Prostate gland (tissue), 2 donors: ENCODE results near the gene TKFC. TPM values are rescaled to one million over a fixed set of nuclear protein-coding genes. Genes with fewer than 3 reads are reported as not detected.

Experiments
- DNase-seq: peaks from one replicate; pipeline ENCODE4 v3.0.0-alpha.2; 2019; ENCODE audit warnings: low spot score
- H3K27ac ChIP-seq, 2 donors: fragments of 200-600 bp; sonication (generic); 2 replicates each; pipeline ENCODE4 v1.5.1; 2017 to 2019
- H3K27me3 ChIP-seq: fragments of 200-600 bp; sonication (generic); replicated peaks from 2 replicates; pipeline ENCODE4 v1.5.1; 2019; ENCODE audit not compliant: insufficient read depth
- H3K36me3 ChIP-seq, 2 donors: fragments of 200-600 bp; sonication (generic); 1 replicate in 1 of 2; 2 replicates in 1 of 2; pipeline versions ENCODE4 v1.5.1 to v1.8.1; 2017 to 2019
- H3K4me1 ChIP-seq: fragments of 200-600 bp; sonication (generic); replicated peaks from 2 replicates; pipeline ENCODE4 v1.5.1; 2019
- H3K4me3 ChIP-seq, 2 donors: fragments of 200-600 bp; sonication (generic); 2 replicates each; pipeline ENCODE4 v1.5.1; 2017 to 2019
- H3K9me3 ChIP-seq: fragments of 200-600 bp; sonication (generic); 2 replicates; pipeline ENCODE4 v1.5.1; 2017
- POLR2A ChIP-seq: fragments of 450-650 bp; IDR thresholded peaks from one replicate; pipeline ENCODE4 v1.6.1; 2016; ENCODE audit warnings: antibody characterized with exemption, mild to moderate bottlenecking
- POLR2AphosphoS5 ChIP-seq: sonication (generic); formaldehyde crosslinking; IDR thresholded peaks from one replicate; pipeline ENCODE4 v1.6.1; 2017; ENCODE audit warnings: antibody characterized with exemption
- WGBS: methylation state at CpG from one replicate; pipeline ENCODE4 v1.1.5; 2018; 5-methylcytosine and 5-hydroxymethylcytosine counted together
- intact Hi-C: fragments of 100-400 bp; cut with DNase I; formaldehyde crosslinking; loops from one replicate; pipeline ENCODE4 v1.14.2; 2022
- total RNA-seq, 2 donors: library from RNA; depleted of rRNA; stranded (reverse); fragments of >200 nt; gene quantifications; one replicate each; pipeline ENCODE4 v1.1.0, GENCODE V29; 2016
- TF ChIP-seq, protein P1 (sequence below), 4 experiments: fragments of 200-600 bp in 2 of 4; fragments of 450-650 bp in 2 of 4; sonication (generic) in 2 of 4; IDR thresholded peaks; 1 replicate in 3 of 4; 2 replicates in 1 of 4; pipeline ENCODE4 v1.5.1; 2016 to 2019; ENCODE audit warnings: antibody characterized with exemption in 4 of 4, mild to moderate bottlenecking in 2 of 4, moderate library complexity in 2 of 4

The TKFC gene
- total RNA-seq, 2 donors from 2014 or later, result 52.8 to 79.3 TPM

DNA sequence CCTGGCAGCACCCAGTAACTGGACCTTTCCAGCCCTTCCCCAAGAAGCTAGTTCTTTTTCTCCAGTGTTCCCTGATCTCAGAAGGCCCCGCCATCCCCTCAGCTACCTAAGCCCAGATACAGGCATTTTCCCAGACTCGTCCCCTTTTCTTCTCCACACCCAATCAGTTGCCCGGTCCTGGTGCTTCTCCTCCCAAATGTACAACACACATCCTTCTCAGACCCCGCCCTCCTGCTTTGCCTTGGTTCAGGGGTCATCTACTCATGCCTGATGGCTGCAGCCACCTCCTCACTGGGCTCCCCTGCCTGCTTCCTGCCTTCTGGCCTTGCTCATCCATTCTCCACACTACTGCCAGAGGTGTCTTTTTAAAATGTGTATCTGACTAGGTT, 6.5 kb downstream of the TKFC start:
- intact Hi-C loops, result loop anchor here (10.0 kb wide), 1 partner anchor 1785 kb away; no protein-coding TSS in a partner anchor
- DNase-seq, result no peak
- no peak overlapping the region for H3K4me3 ChIP-seq

DNA sequence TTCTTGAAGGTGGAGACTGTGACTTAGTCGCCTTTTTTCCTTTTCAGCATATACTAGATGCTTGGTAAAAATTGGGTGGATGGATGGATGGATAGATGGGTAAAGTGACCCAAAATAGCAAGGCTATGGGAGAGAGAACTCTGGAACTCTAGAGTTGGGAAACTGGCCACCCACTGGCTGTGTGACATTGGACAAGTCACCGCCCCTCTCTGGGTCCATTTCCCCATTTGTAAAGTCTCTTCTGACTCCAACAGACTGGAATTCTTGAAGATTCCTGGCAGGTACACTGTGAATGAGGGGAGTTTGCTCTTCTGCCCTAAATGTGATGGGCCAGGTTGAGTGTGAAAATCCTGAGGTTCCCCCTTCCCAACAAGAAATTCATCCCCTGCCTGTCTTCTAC, 8.0 kb downstream of the TKFC start:
- intact Hi-C loops, result no loop called here
- TF ChIP-seq POLR2AphosphoS5, result no peak
- TF ChIP-seq POLR2A, result no peak
- TF ChIP-seq, protein P1, sequence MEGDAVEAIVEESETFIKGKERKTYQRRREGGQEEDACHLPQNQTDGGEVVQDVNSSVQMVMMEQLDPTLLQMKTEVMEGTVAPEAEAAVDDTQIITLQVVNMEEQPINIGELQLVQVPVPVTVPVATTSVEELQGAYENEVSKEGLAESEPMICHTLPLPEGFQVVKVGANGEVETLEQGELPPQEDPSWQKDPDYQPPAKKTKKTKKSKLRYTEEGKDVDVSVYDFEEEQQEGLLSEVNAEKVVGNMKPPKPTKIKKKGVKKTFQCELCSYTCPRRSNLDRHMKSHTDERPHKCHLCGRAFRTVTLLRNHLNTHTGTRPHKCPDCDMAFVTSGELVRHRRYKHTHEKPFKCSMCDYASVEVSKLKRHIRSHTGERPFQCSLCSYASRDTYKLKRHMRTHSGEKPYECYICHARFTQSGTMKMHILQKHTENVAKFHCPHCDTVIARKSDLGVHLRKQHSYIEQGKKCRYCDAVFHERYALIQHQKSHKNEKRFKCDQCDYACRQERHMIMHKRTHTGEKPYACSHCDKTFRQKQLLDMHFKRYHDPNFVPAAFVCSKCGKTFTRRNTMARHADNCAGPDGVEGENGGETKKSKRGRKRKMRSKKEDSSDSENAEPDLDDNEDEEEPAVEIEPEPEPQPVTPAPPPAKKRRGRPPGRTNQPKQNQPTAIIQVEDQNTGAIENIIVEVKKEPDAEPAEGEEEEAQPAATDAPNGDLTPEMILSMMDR (IDR thresholded peaks at IDR 0.05), result no peak
- no peak overlapping the region for H3K4me3 ChIP-seq
- no peaks in the 10 kb centered on the region for H3K4me1 ChIP-seq
- WGBS, result 91% methylated on average over 2 of the region's 2 CpGs
- H3K27ac ChIP-seq, result no peak overlapping the region
- H3K27me3 ChIP-seq, result no peaks in the 10 kb centered on the region
- DNase-seq, result no peak
- peaks cover 0 to 9% of the 10 kb centered on the region in 2 donors for H3K36me3 ChIP-seq
- no peaks in the 10 kb centered on the region for H3K9me3 ChIP-seq

More for the DNA sequence above, 6.5 kb downstream of the TKFC start:
- no peaks in the 10 kb centered on the region for H3K27me3 ChIP-seq
- peaks cover 0 to 9% of the 10 kb centered on the region in 2 donors for H3K36me3 ChIP-seq
- no peaks in the 10 kb centered on the region for H3K9me3 ChIP-seq
- no peaks in the 10 kb centered on the region for H3K4me1 ChIP-seq
- WGBS, result 92% methylated on average over 4 of the region's 4 CpGs
- TF ChIP-seq, protein P1 (IDR thresholded peaks at IDR 0.05), result no peak
- TF ChIP-seq POLR2AphosphoS5 (no peak), POLR2A (no peak)
- no peak overlapping the region for H3K27ac ChIP-seq

DNA sequence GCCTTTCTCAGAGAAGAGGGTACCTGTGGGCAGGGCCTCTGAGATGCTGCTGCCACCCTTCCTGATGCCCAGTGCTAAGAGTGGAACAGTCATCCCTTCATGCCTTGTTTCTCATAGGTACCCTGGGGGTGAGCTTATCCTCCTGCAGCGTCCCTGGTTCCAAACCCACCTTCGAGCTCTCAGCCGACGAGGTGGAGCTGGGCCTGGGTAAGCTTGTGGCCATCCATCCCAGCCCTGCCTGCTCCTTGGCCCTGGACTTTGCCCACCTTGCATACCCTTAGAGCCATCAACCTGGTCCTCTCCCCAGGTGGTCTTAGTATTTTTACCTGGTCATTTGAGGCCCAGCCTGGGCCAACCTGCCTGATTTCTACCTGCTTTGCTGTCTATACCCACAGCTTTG, 8.7 kb downstream of the TKFC start:
- Histone ChIP-seq H3K9me3 (no peaks in the 10 kb centered on the region), H3K27me3 (no peaks in the 10 kb centered on the region), H3K27ac (no peak overlapping the region), H3K4me1 (no peaks in the 10 kb centered on the region), H3K4me3 (no peak overlapping the region), H3K36me3 (peaks cover 0 to 9% of the 10 kb centered on the region in 2 donors)
- intact Hi-C loops, result no loop called here
- TF ChIP-seq POLR2AphosphoS5 (no peak), POLR2A (no peak)
- TF ChIP-seq, protein P1 (IDR thresholded peaks at IDR 0.05), result no peak
- WGBS, result 90% methylated on average over 4 of the region's 4 CpGs
- no peak for DNase-seq

DNA sequence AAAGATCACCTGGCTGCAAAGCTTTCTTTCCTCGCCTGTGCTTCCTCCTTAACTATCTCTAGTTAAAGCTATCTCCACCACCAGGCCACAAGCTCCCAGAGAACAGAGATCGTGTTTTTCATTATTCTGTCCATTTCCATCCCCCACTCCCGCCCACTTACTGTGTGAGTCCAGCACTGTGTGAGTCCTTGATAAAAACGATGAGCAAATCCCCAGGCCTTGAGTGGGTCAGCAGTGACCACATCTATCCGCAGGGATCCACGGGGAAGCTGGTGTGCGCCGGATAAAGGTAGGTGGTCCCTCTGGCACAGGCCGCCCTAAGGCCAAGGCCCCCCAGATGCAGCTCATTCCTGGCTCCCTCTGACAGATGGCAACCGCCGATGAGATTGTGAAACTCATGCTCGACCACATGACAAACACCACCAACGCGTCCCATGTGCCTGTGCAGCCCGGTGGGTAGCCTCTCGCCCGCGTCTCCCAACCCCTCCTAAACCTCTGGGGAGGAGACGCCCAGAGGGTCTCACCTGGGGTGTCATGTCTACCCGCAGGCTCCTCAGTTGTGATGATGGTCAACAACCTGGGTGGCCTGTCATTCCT, 9.3 kb downstream of the TKFC start:
- TF ChIP-seq, protein P1 (IDR thresholded peaks at IDR 0.05), result no peak
- no peak for TF ChIP-seq POLR2A
- Histone ChIP-seq H3K36me3 (peaks cover 0 to 9% of the 10 kb centered on the region in 2 donors), H3K9me3 (no peaks in the 10 kb centered on the region), H3K4me3 (no peak overlapping the region), H3K27ac (no peak overlapping the region), H3K27me3 (no peaks in the 10 kb centered on the region), H3K4me1 (no peaks in the 10 kb centered on the region)
- WGBS, result 95% methylated on average over 19 of the region's 20 CpGs
- intact Hi-C loops, result no loop called here
- no peak for DNase-seq
